Measurements from ENCODE around the gene AP4M1. TPM values are rescaled to one million over a fixed set of nuclear protein-coding genes. Genes with fewer than 3 reads are reported as not detected.
"Not testable (repeated sequence)": the region's sequence is repeated elsewhere in the genome, so short reads cannot be mapped to it uniquely, and the experiment has no call there.

AP4M1 gene
- total RNA-seq, 1 donor from 2014 or later: 12.5 TPM

GRCh38 chr7:100127866-100128636, 26.6 kb downstream of the AP4M1 start:
- Mint-ChIP-seq H3K36me3 (ENCODE audit: low read depth) (peaks cover 10% of the 10 kb centered on the region), H3K9me3 (no peaks in the 10 kb centered on the region), H3K4me1 (peaks cover 44% of the 10 kb centered on the region), H3K27me3 (no peaks in the 10 kb centered on the region), H3K4me3 (peak overlapping the region; percentile 100), H3K27ac (peak overlapping the region; percentile 63)
- POLR2A ChIA-PET: interaction anchor here (0.6 to 3.7 kb wide), 9 partner anchors 12 to 149 kb away, joined by 3 to 15 read pairs (median 3); partner anchors contain the start of genes AP4M1, COPS6, LAMTOR4 and MCM7
- DNase-seq (no peak), ATAC-seq (ENCODE audit: low read depth) (no peak)
- CTCF ChIA-PET: interaction anchor here (0.7 to 1.4 kb wide), 5 partner anchors 27 to 215 kb away, joined by 3 to 6 read pairs (median 3); partner anchors contain the start of genes AP4M1, AZGP1 and MCM7
- intact Hi-C loops (cut with micrococcal nuclease): loop anchor here (1.0 to 2.0 kb wide), 10 partner anchors 9 to 308 kb away; partner anchors contain the start of genes CNPY4, GPC2, LAMTOR4 and MEPCE
- TF ChIP-seq, protein P1, sequence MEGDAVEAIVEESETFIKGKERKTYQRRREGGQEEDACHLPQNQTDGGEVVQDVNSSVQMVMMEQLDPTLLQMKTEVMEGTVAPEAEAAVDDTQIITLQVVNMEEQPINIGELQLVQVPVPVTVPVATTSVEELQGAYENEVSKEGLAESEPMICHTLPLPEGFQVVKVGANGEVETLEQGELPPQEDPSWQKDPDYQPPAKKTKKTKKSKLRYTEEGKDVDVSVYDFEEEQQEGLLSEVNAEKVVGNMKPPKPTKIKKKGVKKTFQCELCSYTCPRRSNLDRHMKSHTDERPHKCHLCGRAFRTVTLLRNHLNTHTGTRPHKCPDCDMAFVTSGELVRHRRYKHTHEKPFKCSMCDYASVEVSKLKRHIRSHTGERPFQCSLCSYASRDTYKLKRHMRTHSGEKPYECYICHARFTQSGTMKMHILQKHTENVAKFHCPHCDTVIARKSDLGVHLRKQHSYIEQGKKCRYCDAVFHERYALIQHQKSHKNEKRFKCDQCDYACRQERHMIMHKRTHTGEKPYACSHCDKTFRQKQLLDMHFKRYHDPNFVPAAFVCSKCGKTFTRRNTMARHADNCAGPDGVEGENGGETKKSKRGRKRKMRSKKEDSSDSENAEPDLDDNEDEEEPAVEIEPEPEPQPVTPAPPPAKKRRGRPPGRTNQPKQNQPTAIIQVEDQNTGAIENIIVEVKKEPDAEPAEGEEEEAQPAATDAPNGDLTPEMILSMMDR (IDR thresholded peaks at IDR 0.05): no peak

DNA sequence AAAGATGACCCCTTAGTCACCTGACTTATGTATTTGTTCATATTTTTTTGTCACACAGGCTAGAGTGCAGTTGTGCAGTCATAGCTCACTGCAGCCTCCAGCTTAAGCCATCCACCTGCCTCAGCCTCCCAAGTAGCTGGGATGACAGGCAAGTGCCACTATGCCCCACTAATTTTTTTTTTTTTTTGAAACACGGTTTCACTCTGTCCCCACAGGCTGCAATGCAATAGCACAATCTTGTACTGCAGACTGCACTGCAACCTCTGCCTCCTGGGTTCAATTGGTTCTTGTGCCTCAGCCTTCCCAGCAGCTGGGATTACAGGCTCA, 27.2 kb downstream of the AP4M1 start:
- ChIA-PET POLR2A (interaction anchor here (0.6 to 3.7 kb wide), 9 partner anchors 11 to 148 kb away, joined by 3 to 15 read pairs (median 3); partner anchors contain the start of genes AP4M1, COPS6, LAMTOR4 and MCM7), CTCF (interaction anchor here (0.6 to 4.6 kb wide), 10 partner anchors 10 to 279 kb away, joined by 3 to 45 read pairs (median 3); partner anchors contain the start of genes AP4M1, AZGP1 and MCM7)
- Mint-ChIP-seq H3K9me3 (no peaks in the 10 kb centered on the region), H3K4me3 (peak overlapping the region; percentile 100), H3K4me1 (peaks cover 44% of the 10 kb centered on the region), H3K36me3 (ENCODE audit: low read depth) (peaks cover 10% of the 10 kb centered on the region), H3K27me3 (no peaks in the 10 kb centered on the region), H3K27ac (no peak overlapping the region)
- DNase-seq (no peak), ATAC-seq (ENCODE audit: low read depth) (no peak)
- intact Hi-C loops (cut with micrococcal nuclease): no loop called here
- TF ChIP-seq, protein P1 (IDR thresholded peaks at IDR 0.05): no peak

- DNase-seq; intact Hi-C loops (cut with micrococcal nuclease); H3K36me3 Mint-ChIP-seq (ENCODE audit: low read depth); H3K27ac Mint-ChIP-seq; H3K27me3 Mint-ChIP-seq; H3K9me3 Mint-ChIP-seq; H3K4me3 Mint-ChIP-seq; ATAC-seq (ENCODE audit: low read depth): not testable (repeated sequence)
- POLR2A ChIA-PET: interaction anchor here (0.7 to 3.7 kb wide), 3 partner anchors 29 to 299 kb away, joined by 4 to 15 read pairs (median 7); partner anchors contain the start of genes AP4M1 and MCM7
- peaks cover 33% of the 10 kb centered on the region for H3K4me1 Mint-ChIP-seq
- CTCF ChIA-PET: interaction anchor here (0.8 to 4.6 kb wide), 8 partner anchors 17 to 277 kb away, joined by 3 to 45 read pairs (median 4); partner anchors contain the start of gene LAMTOR4
Measured at GRCh38 chr7:100130220-100130607, 28.8 kb downstream of the AP4M1 start.

- Mint-ChIP-seq H3K27ac (no peak overlapping the region), H3K4me1 (peaks cover 29% of the 10 kb centered on the region), H3K4me3 (no peak overlapping the region), H3K27me3 (no peaks in the 10 kb centered on the region), H3K36me3 (ENCODE audit: low read depth) (peaks cover 8% of the 10 kb centered on the region), H3K9me3 (no peaks in the 10 kb centered on the region)
- ChIA-PET POLR2A (interaction anchor here (0.7 to 3.7 kb wide), 4 partner anchors 29 to 81 kb away, joined by 4 to 15 read pairs (median 4); partner anchors contain the start of genes AP4M1, MCM7 and ZSCAN21), CTCF (interaction anchor here (0.6 to 4.6 kb wide), 19 partner anchors 11 to 292 kb away, joined by 3 to 45 read pairs (median 3); partner anchors contain the start of gene LAMTOR4)
- ATAC-seq (ENCODE audit: low read depth) (no peak), DNase-seq (peak; percentile 75)
- TF ChIP-seq, protein P1 (IDR thresholded peaks at IDR 0.05): peak; percentile 95
- intact Hi-C loops (cut with micrococcal nuclease): loop anchor here (1.0 kb wide), 5 partner anchors 17 to 218 kb away; partner anchors contain the start of genes LAMTOR4 and ZNF3
Measured at GRCh38 chr7:100130608-100131453, 29.4 kb downstream of the AP4M1 start.

GRCh38 chr7:100132126-100132525, 30.7 kb downstream of the AP4M1 start:
- peaks cover 16% of the 10 kb centered on the region for H3K4me1 Mint-ChIP-seq

More at GRCh38 chr7:100132126-100132525, 30.7 kb downstream of the AP4M1 start:
- Mint-ChIP-seq H3K27me3 (no peaks in the 10 kb centered on the region), H3K27ac (no peak overlapping the region), H3K9me3 (no peaks in the 10 kb centered on the region), H3K4me3 (no peak overlapping the region), H3K36me3 (ENCODE audit: low read depth) (no peaks in the 10 kb centered on the region)
- ATAC-seq (ENCODE audit: low read depth) (no peak), DNase-seq (no peak)
- ChIA-PET POLR2A (interaction anchor here (0.6 to 1.8 kb wide), 9 partner anchors 17 to 318 kb away, joined by 3 to 10 read pairs (median 5); partner anchors contain the start of genes LAMTOR4 and PVRIG), CTCF (interaction anchor here (0.7 to 4.6 kb wide), 22 partner anchors 11 to 318 kb away, joined by 3 to 45 read pairs (median 6); partner anchors contain the start of genes AP4M1, GPC2, LAMTOR4 and MCM7)
- TF ChIP-seq, protein P1 (IDR thresholded peaks at IDR 0.05): no peak
- intact Hi-C loops (cut with micrococcal nuclease): loop anchor here (1.0 kb wide), 5 partner anchors 58 to 318 kb away; no protein-coding TSS in a partner anchor

Measured in activated B cell treated with CpG ODN at 0.5 μM for 24 hours (primary cell).